LNCAP (cell line): ENCODE measurements around the gene SIGLEC7.

Experiments used
- CTCF ChIP-seq: fragments of 450-650 bp; IDR thresholded peaks from 2 replicates; pipeline ENCODE4 v1.5.1; 2017; ENCODE audit warnings: mild to moderate bottlenecking

The SIGLEC7 gene

GRCh38 chr19:51201712-51202111 is 59.6 kb downstream of the SIGLEC7 start:
- no peak for TF ChIP-seq CTCF
